GM21619 (cell line): ENCODE measurements around the gene ACMSD.
A peak's percentile ranks its signal among the peaks of the same experiment; 100 is the strongest.
"Not testable (repeated sequence)": the region's sequence is repeated elsewhere in the genome, so short reads cannot be mapped to it uniquely, and the experiment has no call there.

Experiments
- ATAC-seq: cut with Tn5 transposase; IDR thresholded peaks from one replicate; pipeline ENCODE4 v1.9.1; 2021; ENCODE audit not compliant: unreplicated experiment

Gene ACMSD

GRCh38 chr2:134838143-134838620 lies at the start of gene ACMSD:
TSS of gene ACMSD (plus strand) at chr2:134838616. CDS start at chr2:134838683, 67 bp downstream.
- ATAC-seq = no peak

GRCh38 chr2:134790487-134790886 lies 47.9 kb upstream of the ACMSD start:
- no peak for ATAC-seq

DNA sequence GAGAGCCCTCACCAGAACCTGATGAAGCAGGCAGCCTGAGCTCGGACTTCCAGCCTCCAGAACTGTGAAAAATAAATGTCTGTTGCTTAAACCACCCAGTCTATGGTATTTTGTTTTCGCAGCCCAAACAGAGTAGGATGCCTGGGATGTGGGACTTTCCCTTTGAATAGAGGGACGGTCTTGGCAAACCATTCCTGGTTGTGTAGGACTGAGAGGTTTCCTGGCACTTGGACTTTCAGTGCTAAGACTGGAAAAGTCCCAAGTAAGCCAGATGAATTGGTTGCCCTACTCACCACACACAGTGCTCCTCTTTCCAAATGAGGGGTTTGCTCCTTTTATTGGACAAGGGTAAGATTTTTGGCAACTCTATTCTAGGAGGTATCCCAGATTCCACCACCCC lies 46.8 kb upstream of the ACMSD start:
- ATAC-seq = no peak

DNA sequence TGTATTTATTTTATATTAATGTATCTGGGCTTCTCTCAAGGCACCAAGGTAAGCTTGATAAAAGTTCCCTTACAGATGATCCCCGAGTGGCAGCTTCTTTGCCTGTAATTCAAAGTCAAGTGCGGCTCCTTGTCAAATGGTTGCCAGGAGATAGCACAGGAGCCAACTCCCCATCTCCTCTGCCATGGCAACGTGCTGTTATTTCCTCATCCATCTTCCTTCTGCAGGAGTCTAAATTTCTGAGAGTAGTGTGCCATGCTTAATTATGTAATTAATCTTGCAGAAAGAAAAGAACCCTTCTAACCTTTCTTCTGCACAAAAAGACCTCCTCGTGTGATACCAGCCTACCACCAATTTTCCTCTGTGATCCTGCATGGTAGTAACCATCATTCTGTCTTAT lies 46.2 kb upstream of the ACMSD start:
- no peak for ATAC-seq

GRCh38 chr2:134795765-134796164 lies 42.7 kb upstream of the ACMSD start:
- no peak for ATAC-seq

DNA sequence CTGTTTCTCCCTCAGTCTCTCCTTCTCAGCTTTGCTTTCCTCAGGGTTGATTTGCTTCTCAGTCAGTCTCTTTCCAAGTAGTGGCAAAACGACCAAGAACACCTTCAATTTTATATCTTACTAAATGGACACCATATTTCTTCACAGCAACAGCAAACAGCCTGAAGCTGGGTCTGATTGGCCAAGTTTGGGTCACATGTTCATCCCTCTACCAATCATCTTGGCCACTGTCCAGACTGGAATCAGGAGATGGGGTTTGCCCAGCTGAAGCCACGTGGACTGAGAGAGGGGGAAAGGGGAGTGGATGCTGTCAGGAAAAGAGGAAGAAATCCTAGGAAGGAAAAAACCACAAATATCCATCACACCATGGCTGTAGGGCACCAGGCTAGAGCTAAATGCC lies 42.0 kb upstream of the ACMSD start:
- no peak for ATAC-seq

GRCh38 chr2:134799936-134800335 lies 38.5 kb upstream of the ACMSD start:
- no peak for ATAC-seq

GRCh38 chr2:134800341-134800740 lies 38.1 kb upstream of the ACMSD start:
- no peak for ATAC-seq

DNA sequence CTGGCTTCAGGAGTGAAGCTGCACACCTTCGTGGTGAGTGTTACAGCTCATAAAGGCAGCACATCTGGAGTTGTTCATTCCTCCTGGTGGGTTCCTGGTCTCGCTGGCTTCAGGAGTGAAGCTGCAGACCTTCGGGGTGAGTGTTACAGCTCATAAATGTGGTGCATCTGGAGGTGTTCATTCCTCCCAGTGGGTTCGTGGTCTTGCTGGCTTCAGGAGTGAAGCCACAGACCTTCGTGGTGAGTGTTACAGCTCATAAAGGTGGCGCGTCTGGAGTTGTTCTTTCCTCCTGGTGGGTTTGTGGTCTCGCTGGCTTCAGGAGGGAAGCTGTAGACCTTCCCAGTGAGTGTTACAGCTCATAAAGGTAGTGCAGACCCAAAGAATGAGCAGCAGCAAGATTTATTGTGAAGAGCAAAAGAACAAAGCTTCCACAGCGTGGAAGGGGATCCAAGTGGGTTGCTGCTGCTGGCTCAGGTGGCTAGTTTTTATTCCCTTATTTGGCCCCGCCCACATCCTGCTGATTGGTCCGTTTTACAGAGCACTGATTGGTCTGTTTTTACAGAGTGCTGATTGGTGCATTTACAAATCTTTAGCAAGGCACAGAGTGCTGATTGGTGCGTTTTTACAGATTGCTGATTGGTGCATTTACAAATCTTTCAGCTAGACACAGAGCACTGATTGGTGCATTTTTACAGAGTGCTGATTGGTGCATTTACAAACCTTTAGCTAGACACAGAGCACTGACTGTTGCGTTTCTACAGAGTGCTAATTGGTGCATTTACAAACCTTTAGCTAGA lies 34.6 kb upstream of the ACMSD start:
- not testable (repeated sequence) for ATAC-seq

DNA sequence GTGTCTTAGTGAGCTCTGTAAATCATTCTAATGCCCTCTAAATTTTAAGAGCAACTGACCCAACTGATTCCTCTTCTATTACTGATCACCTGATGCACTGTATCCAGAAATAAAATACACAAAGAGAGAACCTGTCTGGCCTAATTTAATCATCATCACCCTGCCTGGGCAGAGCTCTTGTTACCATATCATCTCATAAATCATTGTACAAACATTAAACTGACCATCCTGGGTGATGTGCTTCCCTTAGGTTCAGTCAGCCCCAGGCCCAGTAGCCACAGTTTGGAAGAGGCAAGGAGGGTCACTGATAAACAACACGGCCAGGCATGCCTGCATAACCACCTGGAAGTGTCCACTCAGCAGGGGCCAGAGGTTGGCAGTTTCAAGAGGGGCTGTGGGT lies 22.7 kb upstream of the ACMSD start:
- ATAC-seq = no peak

DNA sequence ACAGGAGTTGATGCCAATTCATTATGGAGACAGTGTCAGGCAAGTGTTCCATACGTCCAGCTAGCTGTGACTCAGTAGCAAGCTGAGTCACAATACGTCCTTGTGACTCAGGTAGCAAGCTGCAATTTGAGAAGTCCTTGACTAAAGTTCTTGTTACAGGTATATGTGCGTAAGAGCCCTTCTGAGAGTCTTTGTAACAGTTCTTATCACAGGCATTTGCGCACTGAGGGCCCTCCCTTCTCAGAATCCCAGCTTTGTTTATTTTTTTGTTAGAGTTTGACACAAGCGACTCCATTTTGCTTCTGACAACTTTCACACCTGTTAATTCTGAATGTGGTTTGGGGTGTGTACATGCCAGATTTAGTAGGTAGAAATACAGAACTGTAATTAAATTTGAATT lies 20.1 kb upstream of the ACMSD start:
- ATAC-seq = no peak

- no peak for ATAC-seq
These were observed 19.1 kb upstream of the ACMSD start for GRCh38 chr2:134819334-134819733.

DNA sequence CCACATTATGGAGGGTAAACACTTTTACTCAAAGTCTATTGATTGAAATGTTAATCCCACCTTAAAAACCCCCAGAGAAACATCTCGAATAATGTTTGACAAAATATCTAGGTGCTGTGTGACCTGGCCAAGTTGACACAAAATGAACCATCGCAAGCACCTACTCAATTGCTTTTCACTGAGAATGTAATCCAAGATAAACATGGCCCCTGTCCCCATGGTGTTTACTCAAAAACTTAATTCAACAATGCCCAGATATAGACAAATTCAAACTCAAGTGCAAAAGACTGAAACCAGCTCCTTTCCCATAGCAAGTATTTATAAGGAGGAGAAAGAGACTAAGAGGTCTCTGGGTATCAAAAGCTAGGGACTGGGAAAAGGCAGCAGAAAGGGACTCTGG lies 15.0 kb upstream of the ACMSD start:
- no peak for ATAC-seq

DNA sequence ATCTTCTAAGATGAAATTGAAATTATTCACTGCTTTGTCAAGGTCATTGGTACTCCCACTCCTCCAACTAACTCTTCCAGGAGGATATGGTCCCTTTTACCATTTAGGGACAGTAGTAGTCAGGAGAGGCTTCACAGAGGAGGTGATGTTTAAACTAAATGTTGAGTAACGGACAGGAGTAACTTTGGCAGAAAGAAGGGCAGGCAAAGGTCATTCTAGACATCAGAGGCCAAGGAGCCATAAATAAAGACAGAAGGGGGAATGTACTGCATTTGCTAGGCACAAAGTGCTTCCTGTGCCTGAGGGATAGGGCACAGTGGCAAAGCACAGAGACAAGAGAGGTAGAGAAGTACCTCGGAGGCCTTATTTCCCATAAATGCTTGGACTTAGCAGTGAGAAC lies 14.6 kb upstream of the ACMSD start:
- ATAC-seq = no peak

DNA sequence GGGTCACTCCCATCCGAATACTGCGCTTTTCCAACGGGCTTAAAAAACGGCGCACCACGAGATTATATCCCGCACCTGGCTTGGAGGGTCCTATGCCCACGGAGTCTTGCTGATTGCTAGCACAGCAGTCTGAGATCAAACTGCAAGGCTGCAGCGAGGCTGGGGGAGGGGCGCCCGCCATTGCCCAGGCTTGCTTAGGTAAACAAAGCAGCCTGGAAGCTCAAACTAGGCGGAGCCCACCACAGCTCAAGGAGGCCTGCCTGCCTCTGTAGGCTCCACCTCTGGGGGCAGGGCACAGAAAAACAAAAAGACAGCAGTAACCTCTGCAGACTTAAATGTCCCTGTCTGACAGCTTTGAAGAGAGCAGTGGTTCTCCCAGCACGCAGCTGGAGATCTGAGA lies 12.7 kb upstream of the ACMSD start:
- not testable (repeated sequence) for ATAC-seq

GRCh38 chr2:134835471-134835870 lies 2.9 kb upstream of the ACMSD start:
- ATAC-seq = no peak

- ATAC-seq = no peak
These were observed 1.4 kb upstream of the ACMSD start for GRCh38 chr2:134836986-134837385.

DNA sequence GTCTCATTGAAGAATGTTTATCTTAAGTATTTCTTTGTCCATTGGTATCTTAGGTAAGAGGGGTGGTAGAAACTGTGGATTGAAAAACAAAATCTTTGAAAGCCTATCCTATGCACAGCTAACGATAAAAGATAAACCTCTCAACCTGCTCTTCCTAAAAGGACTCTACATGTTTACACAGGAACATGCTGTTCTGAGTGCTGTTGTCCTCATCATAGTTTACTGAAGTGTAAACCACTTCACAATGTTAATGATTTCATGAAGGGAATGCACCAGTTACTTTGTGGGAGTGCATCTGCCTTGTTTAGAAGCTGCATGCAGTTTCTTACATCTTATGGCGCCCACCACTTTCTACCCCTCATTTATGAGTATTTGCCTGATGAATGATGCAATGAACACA lies 1.2 kb downstream of the ACMSD start:
- ATAC-seq = peak; percentile 58

DNA sequence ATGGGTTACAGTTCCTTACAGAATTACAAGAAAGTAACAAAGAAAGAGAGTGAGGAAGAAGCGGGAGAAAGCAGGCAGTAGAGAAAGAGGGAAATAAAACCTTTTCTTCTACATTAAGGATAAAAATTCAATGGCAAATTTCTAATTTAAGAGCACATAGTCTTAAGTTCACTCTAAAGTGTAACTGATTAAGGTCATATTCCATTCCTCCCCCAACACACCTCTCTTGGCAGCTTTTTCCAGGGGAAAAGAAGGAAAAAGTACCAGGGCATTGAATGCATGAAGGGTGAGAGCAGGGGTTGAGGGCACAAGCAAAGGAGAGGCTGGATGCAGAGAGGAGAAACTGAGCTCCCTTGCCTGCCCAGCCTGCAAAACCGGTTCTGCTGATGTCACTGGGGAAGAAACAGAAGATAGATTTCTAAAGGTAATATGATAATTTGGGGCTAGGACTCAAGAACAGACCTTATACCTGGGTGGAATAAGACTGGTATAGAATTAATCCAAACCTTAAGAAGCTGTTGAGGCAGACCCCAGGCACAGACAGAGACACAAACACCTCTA lies 4.6 kb downstream of the ACMSD start:
- ATAC-seq = no peak

- no peak for ATAC-seq
These were observed 5.6 kb downstream of the ACMSD start for GRCh38 chr2:134843968-134844367.

DNA sequence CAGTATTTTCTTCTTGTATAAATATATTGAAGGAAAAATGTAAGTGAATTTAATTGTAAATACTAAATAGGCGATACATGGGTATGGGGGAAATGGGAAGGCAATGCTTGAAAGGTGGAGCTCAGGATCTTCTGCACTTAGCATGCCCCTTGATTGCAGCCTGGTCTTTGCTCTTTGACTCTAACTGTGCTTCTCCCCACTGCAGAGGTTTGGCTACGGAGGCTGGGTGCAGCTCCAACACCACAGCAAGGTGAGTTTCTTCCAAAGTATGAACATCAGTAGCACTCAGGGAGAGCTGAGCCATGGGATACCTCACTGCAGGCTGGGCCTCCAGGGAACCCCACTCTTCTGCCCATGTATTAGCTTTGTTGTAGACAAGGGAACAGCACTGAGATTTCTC lies 6.6 kb downstream of the ACMSD start:
- ATAC-seq = no peak

DNA sequence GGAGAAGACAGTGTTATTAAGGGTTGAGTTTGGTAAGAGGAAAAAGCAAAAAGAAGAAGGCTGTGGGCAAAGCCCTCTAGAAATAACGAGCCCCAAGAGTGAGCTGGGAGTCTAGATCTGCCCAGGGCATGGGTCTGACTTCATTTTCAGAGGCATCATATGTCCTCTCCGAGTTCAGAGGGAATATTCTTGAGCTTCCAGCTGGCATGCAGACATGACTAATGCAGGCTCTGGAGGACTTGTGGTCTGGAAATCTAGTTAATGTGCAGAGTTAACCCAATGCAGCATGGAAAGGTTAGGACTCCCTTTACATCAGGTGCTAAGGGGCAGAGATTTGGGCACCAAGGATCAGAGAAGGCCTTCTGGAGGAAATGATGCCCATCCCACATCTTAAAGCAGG lies 7.3 kb downstream of the ACMSD start:
- ATAC-seq = no peak

- no peak for ATAC-seq
These were observed 7.8 kb downstream of the ACMSD start for GRCh38 chr2:134846213-134846612.
